ENCODE results near the gene PPIL1. TPM values are rescaled to one million over a fixed set of nuclear protein-coding genes. Genes with fewer than 3 reads are reported as not detected.
A peak's percentile ranks its signal among the peaks of the same experiment; 100 is the strongest.

The PPIL1 gene
- total and polyA plus RNA-seq, 2 of the 13 experiments (the other 11 are each of a cell fraction or from before 2014, with no cell fraction given), result 74.2 to 144 TPM

GRCh38 chr6:36848658-36849441, 25.8 kb downstream of the PPIL1 start (continued):
- TF ChIP-seq SP5 (CRISPR knock-in tag; IDR thresholded peaks at IDR 0.05; ENCODE audit: borderline replicate concordance, low read depth) (peak; percentile 87), ZNF724P (CRISPR knock-in tag; IDR thresholded peaks at IDR 0.05; ENCODE audit: borderline replicate concordance) (no peak), TEAD3 (CRISPR knock-in tag; optimal IDR thresholded peaks at IDR 0.05; ENCODE audit: borderline replicate concordance) (peak; percentile 26), ARID4A (CRISPR knock-in tag; IDR thresholded peaks at IDR 0.05; ENCODE audit: borderline replicate concordance) (peak; percentile 27; the same call in 1 of the 2 replicates), HOXA3 (CRISPR knock-in tag; IDR thresholded peaks at IDR 0.05) (0 out of 2 replicates have a peak, but pooled peaks have one; percentile 19), RBM39 (IDR thresholded peaks at IDR 0.05; ENCODE audit: low read depth, low read length, poor library complexity, severe bottlenecking) (no peak), ZNF142 (CRISPR knock-in tag; IDR thresholded peaks at IDR 0.05) (no peak), SIN3A (IDR thresholded peaks at IDR 0.05; ENCODE audit: borderline replicate concordance, low read depth, low read length) (peak; percentile 41; the same call in 1 of the 2 replicates), SP2 (CRISPR knock-in tag; IDR thresholded peaks at IDR 0.05) (0 out of 2 replicates have a peak, but pooled peaks have one; percentile 19), ZNF501 (CRISPR knock-in tag; IDR thresholded peaks at IDR 0.05) (0 out of 2 replicates have a peak, but pooled peaks have one; percentile 42), MXD3 (CRISPR knock-in tag; IDR thresholded peaks at IDR 0.05) (peak; percentile 39; the same call in 1 of the 2 replicates), HMG20B (CRISPR knock-in tag; conservative IDR thresholded peaks at IDR 0.05) (no peak), ZNF276 (CRISPR knock-in tag; IDR thresholded peaks at IDR 0.05; ENCODE audit: low read depth) (no peak)

Data from HepG2 (cell line).